B cell (primary cell): ENCODE measurements around the gene RNF44. TPM values are rescaled to one million over a fixed set of nuclear protein-coding genes. Genes with fewer than 3 reads are reported as not detected.

Experiments
- ATAC-seq: fragments of 200-7000 bp; cut with Tn5 transposase; one replicate; pipeline ENCODE4 v1.10.0; 2021; ENCODE audit warnings: low read depth, mild to moderate bottlenecking, moderate number of reproducible peaks, moderate library complexity
- CTCF ChIA-PET: fragments of 350-600 bp; sonication (Branson Sonifier 250); formaldehyde crosslinking; loops from one replicate; lab custom pipeline; 2021; ENCODE audit warnings: antibody characterized with exemption, inconsistent platforms; lab: Charles Lee
- POLR2A ChIA-PET: fragments of 350-600 bp; sonication (Branson Sonifier 250); formaldehyde crosslinking; loops from one replicate; lab custom pipeline; 2021; ENCODE audit warnings: antibody characterized with exemption; lab: Charles Lee
- DNase-seq: peaks from one replicate; pipeline ENCODE4 v3.0.0; 2013
- H2AFZ ChIP-seq: 2 replicates; pipeline ENCODE4 v1.6.1; 2012; ENCODE audit warnings: mild to moderate bottlenecking, low read depth, low read length; ENCODE audit not compliant: insufficient read depth, poor library complexity, severe bottlenecking
- H3K27ac ChIP-seq, 2 donors: 1 replicate in 1 of 2; 2 replicates in 1 of 2; pipeline ENCODE4 v1.5.1; 2012 to 2013; ENCODE audit warnings: low read length in 2 of 2, mild to moderate bottlenecking in 2 of 2, moderate library complexity in 1 of 2
- H3K27me3 ChIP-seq, 4 experiments: fragments of 200-600 bp in 1 of 4; sonication (generic) in 1 of 4; replicated peaks in 1 of 4; 1 replicate in 2 of 4; 2 replicates in 2 of 4; pipeline versions ENCODE4 v1.6.1 to v1.7.0; 2013 to 2016; ENCODE audit warnings: low read length in 3 of 4, mild to moderate bottlenecking in 2 of 4, mixed read lengths in 1 of 4, moderate library complexity in 1 of 4; ENCODE audit not compliant: insufficient read depth in 4 of 4, control insufficient read depth in 3 of 4; ENCODE audit errors: control extremely low read depth in 1 of 4
- H3K36me3 ChIP-seq, 2 experiments: replicated peaks in 1 of 2; 1 replicate in 1 of 2; 2 replicates in 1 of 2; pipeline versions ENCODE4 v1.6.1 to v1.7.1; 2013; ENCODE audit warnings: low read length in 1 of 2; ENCODE audit not compliant: insufficient read depth in 2 of 2, control insufficient read depth in 1 of 2; ENCODE audit errors: control extremely low read depth in 1 of 2, extremely low read depth in 1 of 2
- H3K4me1 ChIP-seq, 2 donors: fragments of 200-600 bp in 1 of 2; sonication (generic) in 1 of 2; 1 replicate in 1 of 2; 2 replicates in 1 of 2; pipeline versions ENCODE4 v1.5.1 to v1.6.1; 2013 to 2017; ENCODE audit warnings: low read length in 2 of 2; ENCODE audit not compliant: control insufficient read depth in 2 of 2, insufficient read depth in 2 of 2
- H3K4me2 ChIP-seq: replicated peaks from 2 replicates; pipeline ENCODE3; 2012; ENCODE audit warnings: mild to moderate bottlenecking, low read depth, low read length; ENCODE audit not compliant: poor library complexity, severe bottlenecking
- H3K4me3 ChIP-seq, 5 experiments: fragments of 200-600 bp in 1 of 5; sonication (generic) in 1 of 5; 1 replicate in 3 of 5; 2 replicates in 2 of 5; pipeline versions ENCODE4 v1.5.1 to v1.7.0; 2011 to 2016; ENCODE audit warnings: low read length in 4 of 5, mild to moderate bottlenecking in 4 of 5, low read depth in 2 of 5, control low read depth in 1 of 5, moderate library complexity in 1 of 5; ENCODE audit not compliant: insufficient read depth in 1 of 5; ENCODE audit errors: control extremely low read depth in 1 of 5, extremely low read depth in 1 of 5
- H3K79me2 ChIP-seq: fragments of 200-600 bp; sonication (generic); one replicate; pipeline ENCODE4 v1.6.0; 2016; ENCODE audit warnings: low read length; ENCODE audit not compliant: control insufficient read depth, insufficient read depth
- H3K9ac ChIP-seq: fragments of 200-600 bp; sonication (generic); 2 replicates; pipeline ENCODE4 v1.6.1; 2017; ENCODE audit warnings: mild to moderate bottlenecking, low read length, moderate library complexity
- H3K9me3 ChIP-seq, 3 donors: one replicate each; pipeline versions ENCODE4 v1.6.1 to v1.7.1; 2013; ENCODE audit warnings: low read length in 2 of 3; ENCODE audit not compliant: control insufficient read depth in 2 of 3, insufficient read depth in 1 of 3; ENCODE audit errors: control extremely low read depth in 1 of 3
- H4K20me1 ChIP-seq: 2 replicates; pipeline ENCODE4 v1.6.0; 2012; ENCODE audit warnings: mild to moderate bottlenecking, low read length; ENCODE audit not compliant: insufficient read depth, control insufficient read depth, poor library complexity, severe bottlenecking
- H3K27ac Mint-ChIP-seq: one replicate; pipeline ENCODE4 v1.8.0; 2021; ENCODE audit warnings: mixed read lengths
- H3K27me3 Mint-ChIP-seq: one replicate; pipeline ENCODE4 v1.8.0; 2021; ENCODE audit warnings: mixed read lengths
- H3K4me1 Mint-ChIP-seq: one replicate; pipeline ENCODE4 v1.8.0; 2021; ENCODE audit warnings: mixed read lengths
- H3K4me3 Mint-ChIP-seq: one replicate; pipeline ENCODE4 v1.8.0; 2021; ENCODE audit warnings: mixed read lengths
- H3K9me3 Mint-ChIP-seq: one replicate; pipeline ENCODE4 v1.8.0; 2022; ENCODE audit warnings: mixed read lengths; ENCODE audit not compliant: insufficient read depth
- EZH2 ChIP-seq: IDR thresholded peaks from 2 replicates; pipeline ENCODE4 v1.6.1; 2012; ENCODE audit warnings: borderline replicate concordance, low read depth, mild to moderate bottlenecking, moderate library complexity, low read length; ENCODE audit not compliant: insufficient read depth, poor library complexity, severe bottlenecking
- WGBS: methylation state at CpG from one replicate; pipeline ENCODE4 v1.1.5; 2013; ENCODE audit warnings: missing lambda C conversion rate; ENCODE audit not compliant: insufficient coverage; 5-methylcytosine and 5-hydroxymethylcytosine counted together
- intact Hi-C: fragments of 100-400 bp; cut with micrococcal nuclease; formaldehyde crosslinking; loops from one replicate; pipeline ENCODE4 v1.10.0; 2022
- polyA plus RNA-seq: library from polyadenylated mRNA; depleted of rRNA; stranded (reverse); fragments of >200 nt; gene quantifications from 2 replicates; pipeline ENCODE4 v1.2.3, GENCODE V29; 2012
- total RNA-seq, 2 donors: library from RNA; stranded (reverse); fragments of 120-200 nt in 1 of 2; gene quantifications; 1 replicate in 1 of 2; 2 replicates in 1 of 2; pipeline versions ENCODE4 v1.2.3 to v1.2.4, GENCODE V29; 2013 to 2022
- TF ChIP-seq, protein P1 (sequence below): fragments of 200-600 bp; IDR thresholded peaks from one replicate; pipeline ENCODE4 v1.8.0; 2022; ENCODE audit warnings: antibody characterized with exemption, mild to moderate bottlenecking

The RNF44 gene
- total and polyA plus RNA-seq, 2 donors (not counting 1 experiment from before 2014, with no cell fraction given): 220 to 262 TPM

- Histone ChIP-seq H4K20me1 (peaks cover 71% of the 10 kb centered on the region), H3K36me3 (peaks cover 0 to 46% of the 10 kb centered on the region in 2 experiments), H3K27me3 (no peaks in the 10 kb centered on the region), H3K9me3 (no peaks in the 10 kb centered on the region), H3K4me2 (peak overlapping the region; percentile 92), H3K4me3 (peak overlapping the region; percentile 84 to 100 (median 94)), H3K9ac (peak overlapping the region; percentile 98), H3K79me2 (peaks cover 59% of the 10 kb centered on the region), H2AFZ (no peak overlapping the region), H3K27ac (peak overlapping the region; percentile 93 to 99), H3K4me1 (peaks cover 61 to 62% of the 10 kb centered on the region in 2 donors)
- intact Hi-C loops: loop anchor here (2.0 kb wide), 1 partner anchor 20 kb away; no protein-coding TSS in a partner anchor
- no peaks in the 10 kb centered on the region for H3K9me3 Mint-ChIP-seq
- H3K4me3 Mint-ChIP-seq: peak overlapping the region; percentile 99
- no peaks in the 10 kb centered on the region for H3K27me3 Mint-ChIP-seq
- ChIA-PET CTCF (interaction anchor here (1.2 to 5.3 kb wide), 4 partner anchors 9 to 488 kb away, joined by 3 to 33 read pairs (median 16); partner anchors contain the start of genes CLTB and ZNF346), POLR2A (interaction anchor here (1.1 to 4.1 kb wide), 3 partner anchors 8 to 86 kb away, joined by 6 to 30 read pairs (median 8); partner anchors contain the start of gene FAF2)
- peaks cover 55% of the 10 kb centered on the region for H3K4me1 Mint-ChIP-seq
- no peak for TF ChIP-seq EZH2
- TF ChIP-seq, protein P1, sequence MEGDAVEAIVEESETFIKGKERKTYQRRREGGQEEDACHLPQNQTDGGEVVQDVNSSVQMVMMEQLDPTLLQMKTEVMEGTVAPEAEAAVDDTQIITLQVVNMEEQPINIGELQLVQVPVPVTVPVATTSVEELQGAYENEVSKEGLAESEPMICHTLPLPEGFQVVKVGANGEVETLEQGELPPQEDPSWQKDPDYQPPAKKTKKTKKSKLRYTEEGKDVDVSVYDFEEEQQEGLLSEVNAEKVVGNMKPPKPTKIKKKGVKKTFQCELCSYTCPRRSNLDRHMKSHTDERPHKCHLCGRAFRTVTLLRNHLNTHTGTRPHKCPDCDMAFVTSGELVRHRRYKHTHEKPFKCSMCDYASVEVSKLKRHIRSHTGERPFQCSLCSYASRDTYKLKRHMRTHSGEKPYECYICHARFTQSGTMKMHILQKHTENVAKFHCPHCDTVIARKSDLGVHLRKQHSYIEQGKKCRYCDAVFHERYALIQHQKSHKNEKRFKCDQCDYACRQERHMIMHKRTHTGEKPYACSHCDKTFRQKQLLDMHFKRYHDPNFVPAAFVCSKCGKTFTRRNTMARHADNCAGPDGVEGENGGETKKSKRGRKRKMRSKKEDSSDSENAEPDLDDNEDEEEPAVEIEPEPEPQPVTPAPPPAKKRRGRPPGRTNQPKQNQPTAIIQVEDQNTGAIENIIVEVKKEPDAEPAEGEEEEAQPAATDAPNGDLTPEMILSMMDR: no peak
- H3K27ac Mint-ChIP-seq: peak overlapping the region; percentile 100
- ATAC-seq (no peak), DNase-seq (no peak)
- 59% methylated on average over 4 of the region's 4 CpGs for WGBS
Observed at GRCh38 chr5:176534640-176535039, 2.6 kb downstream of the RNF44 start.
